GM19099 (cell line): Measurements from ENCODE around the gene VCL.

ENCODE experiments used
- POLR2A ChIP-seq: IDR thresholded peaks from 3 replicates; pipeline ENCODE4 v1.6.1; 2011; ENCODE audit warnings: low read depth; ENCODE audit not compliant: insufficient read length; ENCODE audit errors: extremely low read depth

Gene VCL

GRCh38 chr10:74133923-74134820, 136.3 kb downstream of the VCL start:
- TF ChIP-seq POLR2A: no peak

GRCh38 chr10:74135452-74135851, 137.5 kb downstream of the VCL start:
- TF ChIP-seq POLR2A: no peak

GRCh38 chr10:74137992-74138391, 140.1 kb downstream of the VCL start:
- TF ChIP-seq POLR2A: no peak

GRCh38 chr10:74139981-74140380, 142.1 kb downstream of the VCL start:
- TF ChIP-seq POLR2A: no peak

- TF ChIP-seq POLR2A: no peak
These were observed 142.6 kb downstream of the VCL start for GRCh38 chr10:74140553-74140952.

GRCh38 chr10:74145133-74145532, 147.2 kb downstream of the VCL start:
- TF ChIP-seq POLR2A: no peak

- peak; percentile 44 for TF ChIP-seq POLR2A
These were observed 152.5 kb downstream of the VCL start, which contains the start of gene AP3M1 for GRCh38 chr10:74150204-74150989. Gene AP3M1, minus strand, starts transcription at chr10:74150828. Its CDS starts 12,449 bp downstream, at chr10:74138379.

- TF ChIP-seq POLR2A: peak; percentile 69
These were observed 153.3 kb downstream of the VCL start, which contains the start of gene ADK for GRCh38 chr10:74150990-74151878. Gene ADK, plus strand, starts transcription at chr10:74151221. Its CDS starts 58 bp downstream, at chr10:74151279.

- TF ChIP-seq POLR2A: no peak
These were observed 154.2 kb downstream of the VCL start for GRCh38 chr10:74151879-74152722.

GRCh38 chr10:74153123-74153522, 155.2 kb downstream of the VCL start:
- no peak for TF ChIP-seq POLR2A

- TF ChIP-seq POLR2A: no peak
These were observed 155.8 kb downstream of the VCL start for GRCh38 chr10:74153676-74154075.

- no peak for TF ChIP-seq POLR2A
These were observed 159.0 kb downstream of the VCL start for GRCh38 chr10:74156919-74157289.

- TF ChIP-seq POLR2A: no peak
These were observed 162.1 kb downstream of the VCL start for GRCh38 chr10:74160013-74160412.

GRCh38 chr10:74163319-74164068, 165.6 kb downstream of the VCL start:
- TF ChIP-seq POLR2A: no peak
